IMR-90 (cell line): Measurements from ENCODE around the gene SMIM26. TPM values are rescaled to one million over a fixed set of nuclear protein-coding genes. Genes with fewer than 3 reads are reported as not detected.

ENCODE experiments used
- ATAC-seq: fragments of 200-7000 bp; cut with Tn5 transposase; 2 replicates; pipeline ENCODE4 v1.9.1; 2020; ENCODE audit warnings: low read depth, mild to moderate bottlenecking, moderate library complexity
- BruUV-seq: library from RNA; stranded (reverse); fragments of 400-500 nt; replicated peaks from 2 replicates; lab custom pipeline; 2021; lab: Mats Ljungman, UMichigan
- CTCF ChIA-PET: fragments of 300-600 bp; formaldehyde crosslinking; extraction: SDS; loops from one replicate; lab custom pipeline; 2021; ENCODE audit warnings: antibody characterized with exemption; lab: Yijun Ruan, JAX
- POLR2A ChIA-PET: fragments of 300-600 bp; sonication (Branson Sonifier 250); formaldehyde crosslinking; loops from one replicate; lab custom pipeline; 2022; ENCODE audit warnings: antibody characterized with exemption; ENCODE audit not compliant: unreplicated experiment; lab: Charles Lee
- DNase-seq: peaks from one replicate; pipeline ENCODE4 v3.0.0; 2013
- H2AFZ ChIP-seq: replicated peaks from 2 replicates; pipeline ENCODE3; 2013; ENCODE audit warnings: low read length, mild to moderate bottlenecking; ENCODE audit not compliant: poor library complexity
- H2AK5ac ChIP-seq: 2 replicates; pipeline ENCODE4 v1.6.1; 2013; ENCODE audit warnings: low read depth, low read length, inconsistent platforms
- H2AK9ac ChIP-seq: replicated peaks from 2 replicates; pipeline ENCODE3; 2013; ENCODE audit warnings: mild to moderate bottlenecking, low read depth, low read length, moderate library complexity; ENCODE audit not compliant: poor library complexity
- H2BK120ac ChIP-seq: 2 replicates; pipeline ENCODE4 v1.6.1; 2013; ENCODE audit warnings: low read depth, low read length, inconsistent platforms
- H2BK15ac ChIP-seq: 3 replicates; pipeline ENCODE4 v1.6.1; 2013; ENCODE audit warnings: low read depth, low read length, inconsistent platforms
- H2BK20ac ChIP-seq: 2 replicates; pipeline ENCODE4 v1.6.1; 2013; ENCODE audit warnings: low read depth, mild to moderate bottlenecking, inconsistent platforms, low read length, moderate library complexity
- H2BK5ac ChIP-seq: 2 replicates; pipeline ENCODE4 v1.6.1; 2013; ENCODE audit warnings: mild to moderate bottlenecking, low read depth, low read length, inconsistent platforms; ENCODE audit not compliant: poor library complexity, severe bottlenecking
- H3K14ac ChIP-seq: replicated peaks from 2 replicates; pipeline ENCODE4 v1.6.1; 2013; ENCODE audit warnings: low read depth, low read length, inconsistent platforms
- H3K18ac ChIP-seq: 2 replicates; pipeline ENCODE4 v1.6.1; 2013; ENCODE audit warnings: low read depth, low read length, control low read depth
- H3K23ac ChIP-seq: 2 replicates; pipeline ENCODE4 v1.6.1; 2013; ENCODE audit warnings: low read depth, low read length, inconsistent platforms
- H3K27ac ChIP-seq: 2 replicates; pipeline ENCODE4 v1.5.1; 2013; ENCODE audit warnings: mild to moderate bottlenecking, control low read depth, low read length; ENCODE audit not compliant: insufficient read depth
- H3K27me3 ChIP-seq: 2 replicates; pipeline ENCODE4 v1.6.1; 2013; ENCODE audit warnings: low read length; ENCODE audit not compliant: control insufficient read depth, insufficient read depth
- H3K36me3 ChIP-seq: 2 replicates; pipeline ENCODE4 v1.6.1; 2013; ENCODE audit warnings: low read length, mixed read lengths; ENCODE audit not compliant: control insufficient read depth, insufficient read depth
- H3K4ac ChIP-seq: 2 replicates; pipeline ENCODE4 v1.6.1; 2013; ENCODE audit warnings: low read depth, low read length, inconsistent platforms
- H3K4me1 ChIP-seq: 2 replicates; pipeline ENCODE4 v1.6.1; 2013; ENCODE audit warnings: low read length, mixed read lengths; ENCODE audit not compliant: control insufficient read depth, insufficient read depth
- H3K4me2 ChIP-seq: 2 replicates; pipeline ENCODE4 v1.6.1; 2013; ENCODE audit warnings: low read depth, mild to moderate bottlenecking, control low read depth, low read length, moderate library complexity
- H3K4me3 ChIP-seq: 2 replicates; pipeline ENCODE4 v1.5.1; 2013; ENCODE audit warnings: low read depth, mild to moderate bottlenecking, control low read depth, low read length, moderate library complexity; ENCODE audit not compliant: insufficient read depth
- H3K56ac ChIP-seq: 2 replicates; pipeline ENCODE4 v1.6.1; 2013; ENCODE audit warnings: low read length, inconsistent platforms; ENCODE audit not compliant: insufficient read depth; ENCODE audit errors: extremely low read depth
- H3K79me1 ChIP-seq, 2 experiments: 2 replicates each; pipeline ENCODE4 v1.6.1; 2013; ENCODE audit warnings: low read length in 2 of 2, inconsistent platforms in 1 of 2, low read depth in 1 of 2
- H3K9ac ChIP-seq: 2 replicates; pipeline ENCODE4 v1.6.1; 2013; ENCODE audit warnings: low read depth, low read length, control low read depth
- H3K9me1 ChIP-seq: 2 replicates; pipeline ENCODE4 v1.6.1; 2013; ENCODE audit warnings: low read length, inconsistent platforms; ENCODE audit not compliant: insufficient read depth
- H3K9me3 ChIP-seq: 2 replicates; pipeline ENCODE4 v1.6.1; 2013; ENCODE audit warnings: low read length; ENCODE audit not compliant: control insufficient read depth, insufficient read depth
- H4K20me1 ChIP-seq: 2 replicates; pipeline ENCODE4 v1.6.1; 2013; ENCODE audit warnings: low read length, inconsistent platforms; ENCODE audit not compliant: insufficient read depth
- H4K5ac ChIP-seq: 2 replicates; pipeline ENCODE4 v1.6.1; 2013; ENCODE audit warnings: mild to moderate bottlenecking, low read depth, low read length, control low read depth
- H4K8ac ChIP-seq, 2 experiments: 2 replicates each; pipeline ENCODE4 v1.6.1; 2013; ENCODE audit warnings: low read depth in 2 of 2, low read length in 2 of 2, control low read depth in 1 of 2, inconsistent platforms in 1 of 2
- H4K91ac ChIP-seq: 2 replicates; pipeline ENCODE4 v1.6.1; 2013; ENCODE audit warnings: low read depth, low read length, inconsistent platforms; ENCODE audit not compliant: insufficient read depth
- BHLHE40 ChIP-seq: fragments of 150-350 bp; IDR thresholded peaks from 2 replicates; pipeline ENCODE4 v1.6.1; 2016; ENCODE audit warnings: mild to moderate bottlenecking, low read depth, low read length
- CEBPB ChIP-seq: IDR thresholded peaks from 2 replicates; pipeline ENCODE4 v1.6.1; 2012; ENCODE audit warnings: low read depth, low read length, improper control_type of control experiment
- CHD1 ChIP-seq: IDR thresholded peaks from 2 replicates; pipeline ENCODE4 v1.6.1; 2012; ENCODE audit warnings: low read depth, low read length, improper control_type of control experiment
- MAFK ChIP-seq: IDR thresholded peaks from 2 replicates; pipeline ENCODE4 v1.6.1; 2012; ENCODE audit warnings: low read depth, low read length, improper control_type of control experiment
- MAZ ChIP-seq: IDR thresholded peaks from 2 replicates; pipeline ENCODE4 v1.6.1; 2012; ENCODE audit warnings: low read depth, mild to moderate bottlenecking, low read length, improper control_type of control experiment, moderate library complexity, borderline replicate concordance
- RCOR1 ChIP-seq: IDR thresholded peaks from 2 replicates; pipeline ENCODE4 v1.6.1; 2012; ENCODE audit warnings: mild to moderate bottlenecking, low read length, improper control_type of control experiment; ENCODE audit not compliant: insufficient replicate concordance
- RFX5 ChIP-seq: IDR thresholded peaks from 2 replicates; pipeline ENCODE4 v1.8.0; 2012; ENCODE audit warnings: low read depth, mild to moderate bottlenecking, low read length, moderate library complexity
- WGBS, 2 experiments: methylation state at CpG; one replicate each; pipeline versions ENCODE4 v1.1.5 to v1.1.7; 2013; ENCODE audit warnings: missing lambda C conversion rate in 2 of 2; ENCODE audit not compliant: insufficient read length in 1 of 2; ENCODE audit errors: extremely low coverage in 2 of 2; 5-methylcytosine and 5-hydroxymethylcytosine counted together
- dilution Hi-C: fragments of 300-500 bp; cut with HindIII; formaldehyde crosslinking; loops from one replicate; pipeline ENCODE4 v1.14.3; 2018; ENCODE audit warnings: low sequenced_read_pairs; ENCODE audit not compliant: unreplicated experiment
- in situ Hi-C: fragments of 300-500 bp; cut with MboI; formaldehyde crosslinking; loops from 3 replicates; pipeline ENCODE4 v1.14.3; 2019; ENCODE audit warnings: low sequenced_read_pairs, inconsistent platforms, mixed read lengths
- intact Hi-C: fragments of 100-400 bp; cut with micrococcal nuclease; formaldehyde crosslinking; loops from 2 replicates; pipeline ENCODE4 v1.10.0; 2022
- polyA plus RNA-seq, 3 experiments: library from polyadenylated mRNA; depleted of rRNA; stranded (reverse); fragments of >200 nt; gene quantifications; 2 replicates each; pipeline ENCODE4 v1.2.3, GENCODE V29; 2012; ENCODE audit warnings: low replicate concordance in 1 of 3
- total RNA-seq: library from RNA; depleted of rRNA; stranded (reverse); fragments of >200 nt; gene quantifications from 2 replicates; pipeline ENCODE4 v1.2.3, GENCODE V29; 2012
- TF ChIP-seq, protein P1 (sequence below): fragments of 150-350 bp; IDR thresholded peaks from 2 replicates; pipeline ENCODE4 v1.6.1; 2017; ENCODE audit warnings: mild to moderate bottlenecking, antibody characterized with exemption, low read length, low read depth
- TF ChIP-seq, protein P2 (sequence below): fragments of 150-350 bp; IDR thresholded peaks from 2 replicates; pipeline ENCODE4 v1.6.1; 2016; ENCODE audit warnings: low read depth, mild to moderate bottlenecking, low read length, moderate library complexity, borderline replicate concordance
- TF ChIP-seq, protein P3 (sequence below): conservative IDR thresholded peaks from 2 replicates; pipeline ENCODE4 v1.5.1; 2012; ENCODE audit warnings: mild to moderate bottlenecking, low read depth, low read length, improper control_type of control experiment

The SMIM26 gene
- total and polyA plus RNA-seq, 2 of the 4 experiments (the other 2 are of a cell fraction), result 42.8 to 45.7 TPM

- no peaks in the 10 kb centered on the region for H3K79me1 ChIP-seq
- no peak overlapping the region for H3K23ac ChIP-seq
- H2BK15ac ChIP-seq, result no peak overlapping the region
- H3K18ac ChIP-seq, result no peak overlapping the region
- intact Hi-C loops (no loop called here), in situ Hi-C loops (no loop called here), dilution Hi-C loops (no loop called here)
- no peak overlapping the region for H3K4me3 ChIP-seq
- CTCF ChIA-PET, result no interaction called here
- no peak overlapping the region for H2AFZ ChIP-seq
- no peak overlapping the region for H2BK120ac ChIP-seq
- no peaks in the 10 kb centered on the region for H3K36me3 ChIP-seq
- ATAC-seq, result no peak
- H3K4ac ChIP-seq, result no peak overlapping the region
- H4K5ac ChIP-seq, result no peak overlapping the region
- H3K9me3 ChIP-seq, result no peaks in the 10 kb centered on the region
- H2AK5ac ChIP-seq, result no peak overlapping the region
- TF ChIP-seq, protein P1, sequence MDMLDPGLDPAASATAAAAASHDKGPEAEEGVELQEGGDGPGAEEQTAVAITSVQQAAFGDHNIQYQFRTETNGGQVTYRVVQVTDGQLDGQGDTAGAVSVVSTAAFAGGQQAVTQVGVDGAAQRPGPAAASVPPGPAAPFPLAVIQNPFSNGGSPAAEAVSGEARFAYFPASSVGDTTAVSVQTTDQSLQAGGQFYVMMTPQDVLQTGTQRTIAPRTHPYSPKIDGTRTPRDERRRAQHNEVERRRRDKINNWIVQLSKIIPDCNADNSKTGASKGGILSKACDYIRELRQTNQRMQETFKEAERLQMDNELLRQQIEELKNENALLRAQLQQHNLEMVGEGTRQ, result no peak
- TF ChIP-seq CHD1, result no peak
- TF ChIP-seq, protein P2, sequence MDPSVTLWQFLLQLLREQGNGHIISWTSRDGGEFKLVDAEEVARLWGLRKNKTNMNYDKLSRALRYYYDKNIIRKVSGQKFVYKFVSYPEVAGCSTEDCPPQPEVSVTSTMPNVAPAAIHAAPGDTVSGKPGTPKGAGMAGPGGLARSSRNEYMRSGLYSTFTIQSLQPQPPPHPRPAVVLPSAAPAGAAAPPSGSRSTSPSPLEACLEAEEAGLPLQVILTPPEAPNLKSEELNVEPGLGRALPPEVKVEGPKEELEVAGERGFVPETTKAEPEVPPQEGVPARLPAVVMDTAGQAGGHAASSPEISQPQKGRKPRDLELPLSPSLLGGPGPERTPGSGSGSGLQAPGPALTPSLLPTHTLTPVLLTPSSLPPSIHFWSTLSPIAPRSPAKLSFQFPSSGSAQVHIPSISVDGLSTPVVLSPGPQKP, result no peak
- no peak for TF ChIP-seq RFX5
- TF ChIP-seq, protein P3, sequence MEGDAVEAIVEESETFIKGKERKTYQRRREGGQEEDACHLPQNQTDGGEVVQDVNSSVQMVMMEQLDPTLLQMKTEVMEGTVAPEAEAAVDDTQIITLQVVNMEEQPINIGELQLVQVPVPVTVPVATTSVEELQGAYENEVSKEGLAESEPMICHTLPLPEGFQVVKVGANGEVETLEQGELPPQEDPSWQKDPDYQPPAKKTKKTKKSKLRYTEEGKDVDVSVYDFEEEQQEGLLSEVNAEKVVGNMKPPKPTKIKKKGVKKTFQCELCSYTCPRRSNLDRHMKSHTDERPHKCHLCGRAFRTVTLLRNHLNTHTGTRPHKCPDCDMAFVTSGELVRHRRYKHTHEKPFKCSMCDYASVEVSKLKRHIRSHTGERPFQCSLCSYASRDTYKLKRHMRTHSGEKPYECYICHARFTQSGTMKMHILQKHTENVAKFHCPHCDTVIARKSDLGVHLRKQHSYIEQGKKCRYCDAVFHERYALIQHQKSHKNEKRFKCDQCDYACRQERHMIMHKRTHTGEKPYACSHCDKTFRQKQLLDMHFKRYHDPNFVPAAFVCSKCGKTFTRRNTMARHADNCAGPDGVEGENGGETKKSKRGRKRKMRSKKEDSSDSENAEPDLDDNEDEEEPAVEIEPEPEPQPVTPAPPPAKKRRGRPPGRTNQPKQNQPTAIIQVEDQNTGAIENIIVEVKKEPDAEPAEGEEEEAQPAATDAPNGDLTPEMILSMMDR, result no peak
- no peak for TF ChIP-seq MAZ
- no peak for TF ChIP-seq CEBPB
- TF ChIP-seq RCOR1, result no peak
- TF ChIP-seq MAFK, result no peak
- no peak for TF ChIP-seq BHLHE40
- no peaks in the 10 kb centered on the region for H3K4me1 ChIP-seq
- no peak overlapping the region for H2BK5ac ChIP-seq
- no peak overlapping the region for H4K8ac ChIP-seq
- WGBS, 2 experiments, result no CpG with 5 or more reads among the region's 4 CpGs
- BruUV-seq, result no TSS peak
- H3K56ac ChIP-seq, result no peak overlapping the region
- POLR2A ChIA-PET, result no interaction called here
- H3K9me1 ChIP-seq, result no peaks in the 10 kb centered on the region
- H4K20me1 ChIP-seq, result no peaks in the 10 kb centered on the region
- H3K27me3 ChIP-seq, result no peaks in the 10 kb centered on the region; the same call in 1 of the 2 replicates
- H3K9ac ChIP-seq, result no peak overlapping the region
- H3K14ac ChIP-seq, result no peak overlapping the region
- no peak for DNase-seq
- H4K91ac ChIP-seq, result no peak overlapping the region
- H3K27ac ChIP-seq, result no peak overlapping the region
- no peak overlapping the region for H2AK9ac ChIP-seq
- H2BK20ac ChIP-seq, result no peak overlapping the region
- H3K4me2 ChIP-seq, result no peak overlapping the region
These were observed 12.8 kb downstream of the SMIM26 start for GRCh38 chr20:18580012-18580411.
